Measurements from ENCODE around the gene HOXA4. TPM values are rescaled to one million over a fixed set of nuclear protein-coding genes. Genes with fewer than 3 reads are reported as not detected.

HOXA4 gene
- total RNA-seq, 1 experiment from 2014 or later: 2.3 TPM

DNA sequence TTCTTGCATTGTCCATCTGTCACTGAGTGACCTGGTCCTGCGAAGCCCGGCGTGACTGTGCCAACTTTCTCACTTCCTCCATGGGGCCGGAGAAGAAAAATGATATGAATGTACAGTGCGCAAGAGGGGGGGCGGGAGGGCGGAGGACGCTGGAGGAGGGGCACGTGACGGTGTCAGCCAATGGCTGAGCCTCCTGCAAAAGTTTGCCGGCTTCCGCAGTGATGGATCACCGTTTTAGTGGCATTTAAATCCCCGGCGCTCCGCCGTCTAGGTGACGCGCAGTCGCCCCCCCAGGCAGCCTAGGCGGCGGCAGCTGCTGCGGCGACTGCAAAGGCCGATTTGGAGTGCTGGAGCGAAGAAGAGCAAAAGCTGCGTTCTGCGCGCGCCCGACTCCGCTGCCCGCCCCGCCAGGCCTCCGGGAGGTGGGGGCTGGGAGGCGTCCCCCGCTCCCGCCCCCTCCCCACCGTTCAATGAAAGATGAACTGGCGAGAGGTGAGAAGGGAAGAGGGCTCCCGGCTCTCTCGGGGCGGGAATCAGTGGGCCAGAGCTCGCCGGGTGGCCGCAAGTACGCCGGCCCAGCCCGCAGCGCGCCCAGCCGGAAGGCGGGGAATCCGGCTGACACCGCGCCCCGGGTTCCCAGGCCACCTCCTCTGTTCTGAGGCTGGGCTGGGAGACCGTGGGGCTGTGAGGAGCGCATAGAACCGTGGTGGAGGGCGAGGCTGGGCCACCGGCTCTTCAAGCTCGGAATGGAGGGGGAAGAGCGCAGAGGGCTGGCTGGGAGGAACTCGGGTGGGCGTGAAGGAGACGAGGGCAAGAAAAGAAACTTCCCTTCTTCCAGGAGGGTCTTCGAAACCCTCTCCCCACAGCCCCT, 34.4 kb downstream of the HOXA4 start, which contains the start of gene HOXA1:
Gene HOXA1, minus strand, starts transcription at position 104 of the 871 bp plus-strand sequence. Its CDS starts 88 bp downstream, at position 16.
- Histone ChIP-seq H4K20me1 (ENCODE audit: low read length) (no peaks in the 10 kb centered on the region), H3K36me3 (ENCODE audit: low read depth, low read length) (peaks cover 14% of the 10 kb centered on the region; the same call in 1 of the 2 replicates), H2AFZ (ENCODE audit: low read length) (peak within 1 kb of the TSS; percentile 70), H3K4me1 (ENCODE audit: insufficient read depth, low read length) (peaks cover 35% of the 10 kb centered on the region), H3K4me2 (ENCODE audit: low read length) (peak within 1 kb of the TSS; percentile 94), H3K9ac (ENCODE audit: low read length) (peak within 1 kb of the TSS; percentile 79), H3K27ac (ENCODE audit: low read length) (peak within 1 kb of the TSS; percentile 88), H3F3A (ENCODE audit: low read length, unreplicated experiment) (no peaks in the 10 kb centered on the region), H3K4me3 (ENCODE audit: low read length) (peak within 1 kb of the TSS; percentile 84), H3K9me2 (replicated peaks; ENCODE audit: low read length) (no peaks in the 10 kb centered on the region), H3K9me3 (ENCODE audit: low read length) (no peaks in the 10 kb centered on the region), H3K27me3 (ENCODE audit: low read length) (no peaks in the 10 kb centered on the region), H3K79me2 (ENCODE audit: low read length) (peaks cover 52% of the 10 kb centered on the region)
- peak; percentile 65 for ATAC-seq
- intact Hi-C loops (cut with micrococcal nuclease): loop anchor here (2.0 kb wide), 1 partner anchor 49 kb away; no protein-coding TSS in a partner anchor
- TF ChIP-seq EZH2phosphoT487 (IDR thresholded peaks at IDR 0.05; ENCODE audit: borderline replicate concordance, low read length): no peak
- TF ChIP-seq, protein P1, sequence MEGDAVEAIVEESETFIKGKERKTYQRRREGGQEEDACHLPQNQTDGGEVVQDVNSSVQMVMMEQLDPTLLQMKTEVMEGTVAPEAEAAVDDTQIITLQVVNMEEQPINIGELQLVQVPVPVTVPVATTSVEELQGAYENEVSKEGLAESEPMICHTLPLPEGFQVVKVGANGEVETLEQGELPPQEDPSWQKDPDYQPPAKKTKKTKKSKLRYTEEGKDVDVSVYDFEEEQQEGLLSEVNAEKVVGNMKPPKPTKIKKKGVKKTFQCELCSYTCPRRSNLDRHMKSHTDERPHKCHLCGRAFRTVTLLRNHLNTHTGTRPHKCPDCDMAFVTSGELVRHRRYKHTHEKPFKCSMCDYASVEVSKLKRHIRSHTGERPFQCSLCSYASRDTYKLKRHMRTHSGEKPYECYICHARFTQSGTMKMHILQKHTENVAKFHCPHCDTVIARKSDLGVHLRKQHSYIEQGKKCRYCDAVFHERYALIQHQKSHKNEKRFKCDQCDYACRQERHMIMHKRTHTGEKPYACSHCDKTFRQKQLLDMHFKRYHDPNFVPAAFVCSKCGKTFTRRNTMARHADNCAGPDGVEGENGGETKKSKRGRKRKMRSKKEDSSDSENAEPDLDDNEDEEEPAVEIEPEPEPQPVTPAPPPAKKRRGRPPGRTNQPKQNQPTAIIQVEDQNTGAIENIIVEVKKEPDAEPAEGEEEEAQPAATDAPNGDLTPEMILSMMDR (conservative IDR thresholded peaks at IDR 0.05; ENCODE audit: low read depth, low read length): no peak
- BruUV-seq (replicated peaks): no TSS peak
- CTCF ChIA-PET: interaction anchor here (0.7 kb wide), 1 partner anchor 53 kb away, joined by 3 read pairs; no protein-coding TSS in a partner anchor
- POLR2A ChIA-PET (ENCODE audit: unreplicated experiment): interaction anchor here (0.5 to 1.3 kb wide), 8 partner anchors 14 to 421 kb away, joined by 3 to 11 read pairs (median 6); no protein-coding TSS in a partner anchor
- peak; percentile 94 for DNase-seq

DNA sequence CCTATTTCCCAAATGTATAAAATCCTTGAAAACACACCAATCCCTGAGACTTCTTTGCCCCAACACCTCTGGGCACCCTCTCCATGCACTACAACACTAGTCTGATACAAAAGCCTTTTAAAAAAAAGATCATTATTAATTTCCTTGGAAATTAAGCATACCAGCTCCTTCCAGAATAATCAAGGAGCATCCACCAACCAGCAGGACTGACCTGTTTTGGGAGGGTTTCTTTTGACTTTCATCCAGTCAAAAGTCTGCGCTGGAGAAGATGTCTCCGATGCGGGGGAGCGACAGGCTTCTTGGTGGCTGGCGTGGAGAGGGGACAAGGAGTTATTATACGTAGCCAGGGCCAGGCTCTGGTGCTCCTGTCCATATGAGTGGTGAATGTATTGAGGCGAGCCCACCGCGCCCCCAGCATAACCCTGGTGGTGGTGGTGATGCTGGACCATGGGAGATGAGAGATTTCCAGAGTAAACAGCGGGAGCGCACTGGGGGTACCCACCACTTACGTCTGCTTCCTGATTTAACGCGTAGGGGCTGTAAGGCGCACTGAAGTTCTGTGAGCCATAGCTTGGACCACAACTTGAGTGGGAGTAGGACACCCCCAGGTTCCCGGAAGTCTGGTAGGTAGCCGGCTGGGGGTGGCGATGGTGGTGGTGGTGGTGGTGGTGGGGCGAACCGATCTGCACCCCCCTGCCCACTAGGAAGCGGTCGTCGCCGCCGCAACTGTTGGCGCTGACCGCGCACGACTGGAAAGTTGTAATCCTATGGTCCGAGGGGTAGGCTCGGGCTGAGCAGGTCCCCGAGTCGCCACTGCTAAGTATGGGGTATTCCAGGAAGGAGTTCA, 35.3 kb downstream of the HOXA4 start:
- DNase-seq (no peak), ATAC-seq (no peak)
- Histone ChIP-seq H2AFZ (ENCODE audit: low read length) (peak overlapping the region; percentile 70), H3K9me2 (replicated peaks; ENCODE audit: low read length) (no peaks in the 10 kb centered on the region), H3K4me3 (ENCODE audit: low read length) (peak overlapping the region; percentile 84), H3K9ac (ENCODE audit: low read length) (no peak overlapping the region), H3K79me2 (ENCODE audit: low read length) (peaks cover 52% of the 10 kb centered on the region), H3K36me3 (ENCODE audit: low read depth, low read length) (peaks cover 10% of the 10 kb centered on the region; the same call in 1 of the 2 replicates), H3K4me1 (ENCODE audit: insufficient read depth, low read length) (peaks cover 35% of the 10 kb centered on the region), H3K27me3 (ENCODE audit: low read length) (no peaks in the 10 kb centered on the region), H3K4me2 (ENCODE audit: low read length) (peak overlapping the region; percentile 87), H4K20me1 (ENCODE audit: low read length) (no peaks in the 10 kb centered on the region), H3F3A (ENCODE audit: low read length, unreplicated experiment) (no peaks in the 10 kb centered on the region), H3K27ac (ENCODE audit: low read length) (no peak overlapping the region), H3K9me3 (ENCODE audit: low read length) (no peaks in the 10 kb centered on the region)
- POLR2A ChIA-PET (ENCODE audit: unreplicated experiment): no interaction called here
- TF ChIP-seq EZH2 (IDR thresholded peaks at IDR 0.05; ENCODE audit: low read length, unreplicated experiment) (no peak), EZH2phosphoT487 (IDR thresholded peaks at IDR 0.05; ENCODE audit: borderline replicate concordance, low read length) (no peak)
- TF ChIP-seq, protein P1 (conservative IDR thresholded peaks at IDR 0.05; ENCODE audit: low read depth, low read length): no peak
- TSS peak; percentile 47 for BruUV-seq (replicated peaks)
- intact Hi-C loops (cut with micrococcal nuclease): no loop called here
- CTCF ChIA-PET: no interaction called here
